ENCODE measurements around the gene TRIO.

TRIO gene

GRCh38 chr5:14330291-14330690 lies 187.1 kb downstream of the TRIO start:
- no peak for DNase-seq (ENCODE audit: low spot score)

GRCh38 chr5:14330729-14331385 lies 187.7 kb downstream of the TRIO start:
- no peak for DNase-seq (ENCODE audit: low spot score)

- DNase-seq (ENCODE audit: low spot score) = no peak
Measured at GRCh38 chr5:14331386-14331781, 188.2 kb downstream of the TRIO start.

GRCh38 chr5:14332038-14332631 lies 189.0 kb downstream of the TRIO start:
- DNase-seq (ENCODE audit: low spot score) = no peak

GRCh38 chr5:14332746-14333145 lies 189.6 kb downstream of the TRIO start:
- no peak for DNase-seq (ENCODE audit: low spot score)

- no peak for DNase-seq (ENCODE audit: low spot score)
Measured at GRCh38 chr5:14337593-14337992, 194.5 kb downstream of the TRIO start.

GRCh38 chr5:14339468-14339867 lies 196.3 kb downstream of the TRIO start:
- no peak for DNase-seq (ENCODE audit: low spot score)

- no peak for DNase-seq (ENCODE audit: low spot score)
Measured at GRCh38 chr5:14341571-14342230, 198.6 kb downstream of the TRIO start.

- no peak for DNase-seq (ENCODE audit: low spot score)
Measured at GRCh38 chr5:14342306-14342705, 199.2 kb downstream of the TRIO start.

GRCh38 chr5:14343376-14343775 lies 200.2 kb downstream of the TRIO start:
- DNase-seq (ENCODE audit: low spot score) = no peak

- DNase-seq (ENCODE audit: low spot score) = no peak
Measured at GRCh38 chr5:14347522-14347921, 204.4 kb downstream of the TRIO start.

- DNase-seq (ENCODE audit: low spot score) = no peak
Measured at GRCh38 chr5:14348142-14348541, 205.0 kb downstream of the TRIO start.

- DNase-seq (ENCODE audit: low spot score) = no peak
Measured at GRCh38 chr5:14349029-14349428, 205.9 kb downstream of the TRIO start.

GRCh38 chr5:14351086-14351661 lies 208.0 kb downstream of the TRIO start:
- DNase-seq (ENCODE audit: low spot score) = no peak

- peak; percentile 86 for DNase-seq (ENCODE audit: low spot score)
Measured at GRCh38 chr5:14351845-14352712, 208.9 kb downstream of the TRIO start.

GRCh38 chr5:14353726-14354474 lies 210.8 kb downstream of the TRIO start:
- no peak for DNase-seq (ENCODE audit: low spot score)

GRCh38 chr5:14355391-14355790 lies 212.2 kb downstream of the TRIO start:
- DNase-seq (ENCODE audit: low spot score) = no peak

- no peak for DNase-seq (ENCODE audit: low spot score)
Measured at GRCh38 chr5:14356305-14356704, 213.2 kb downstream of the TRIO start.

- no peak for DNase-seq (ENCODE audit: low spot score)
Measured at GRCh38 chr5:14357441-14357840, 214.3 kb downstream of the TRIO start.

GRCh38 chr5:14357851-14358250 lies 214.7 kb downstream of the TRIO start:
- no peak for DNase-seq (ENCODE audit: low spot score)

- DNase-seq (ENCODE audit: low spot score) = no peak
Measured at GRCh38 chr5:14358536-14358935, 215.4 kb downstream of the TRIO start.
